NCI-H748 treated with DMSO at 0.1 percent for 48 hours (cell line): ENCODE measurements around the gene JMJD7.

Source experiments
- DNase-seq: peaks from one replicate; lab custom pipeline; 2025; lab: John Stamatoyannopoulos, UW

JMJD7 gene

DNA sequence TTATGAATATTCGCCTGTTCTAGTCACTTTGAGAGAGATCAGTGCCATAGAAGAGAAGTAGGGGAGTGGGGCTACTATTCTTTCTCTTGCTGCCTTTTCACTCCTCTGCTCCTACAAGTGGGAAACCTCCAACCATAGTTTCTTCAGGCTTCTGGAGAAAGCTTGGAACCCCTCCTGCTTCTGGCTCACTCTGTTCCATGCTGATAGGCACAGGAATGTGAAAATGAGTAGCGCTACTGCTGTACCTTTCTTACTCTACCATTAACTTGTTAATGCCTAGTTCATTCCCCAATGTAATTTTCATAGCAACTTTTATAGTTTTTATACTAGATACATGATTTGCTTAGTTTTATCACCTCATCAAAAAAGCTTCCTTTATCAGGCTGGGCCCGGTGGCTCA, 26.7 kb upstream of the JMJD7 start:
- DNase-seq: no peak

DNA sequence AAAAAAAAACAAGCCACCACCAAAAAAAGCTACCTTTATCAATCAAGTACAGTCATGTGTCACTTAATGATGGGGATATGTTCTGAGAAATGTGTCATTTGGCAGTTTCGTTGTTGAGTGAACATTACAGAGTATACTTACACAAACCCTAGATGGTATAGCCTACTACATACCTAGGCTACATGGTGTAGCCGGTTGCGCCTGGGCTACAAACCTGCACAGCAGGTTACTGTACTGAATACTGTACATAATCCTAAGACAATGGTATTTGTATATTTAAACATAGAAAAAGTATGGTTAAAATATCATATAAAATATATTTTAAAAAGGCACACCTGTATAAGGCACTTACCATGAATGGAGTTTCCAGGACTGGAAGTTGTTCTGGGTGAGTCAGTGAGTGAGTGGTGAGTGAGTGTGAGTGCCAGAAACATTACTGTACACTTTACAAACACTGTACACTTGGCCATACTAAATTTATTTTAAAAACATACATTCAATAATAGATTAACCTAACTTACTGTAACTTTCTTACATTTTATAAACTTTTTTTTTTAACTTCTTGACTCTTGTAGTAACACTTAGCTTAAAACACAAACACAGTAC, 25.9 kb upstream of the JMJD7 start:
- DNase-seq: no peak

DNA sequence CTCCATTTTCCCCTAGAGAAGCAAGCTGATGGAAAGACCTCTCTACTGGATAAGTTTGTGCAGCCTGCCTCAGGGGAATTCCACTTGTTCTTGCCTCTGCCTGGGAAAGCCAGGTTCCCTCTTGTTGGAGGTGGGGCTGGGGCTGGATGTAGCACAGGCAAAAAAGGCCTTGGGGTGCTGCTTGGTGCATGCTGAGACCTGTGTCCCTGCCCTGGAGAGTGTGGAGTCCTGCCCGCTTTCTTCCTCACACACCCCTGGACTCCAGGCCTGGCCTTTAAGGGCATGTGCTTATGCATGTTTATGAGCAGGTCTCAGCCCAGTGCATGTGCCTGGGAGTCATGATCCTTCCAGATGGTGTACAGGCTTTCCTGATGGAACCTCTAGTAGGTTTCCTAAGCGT, 23.5 kb upstream of the JMJD7 start:
- no peak for DNase-seq

DNA sequence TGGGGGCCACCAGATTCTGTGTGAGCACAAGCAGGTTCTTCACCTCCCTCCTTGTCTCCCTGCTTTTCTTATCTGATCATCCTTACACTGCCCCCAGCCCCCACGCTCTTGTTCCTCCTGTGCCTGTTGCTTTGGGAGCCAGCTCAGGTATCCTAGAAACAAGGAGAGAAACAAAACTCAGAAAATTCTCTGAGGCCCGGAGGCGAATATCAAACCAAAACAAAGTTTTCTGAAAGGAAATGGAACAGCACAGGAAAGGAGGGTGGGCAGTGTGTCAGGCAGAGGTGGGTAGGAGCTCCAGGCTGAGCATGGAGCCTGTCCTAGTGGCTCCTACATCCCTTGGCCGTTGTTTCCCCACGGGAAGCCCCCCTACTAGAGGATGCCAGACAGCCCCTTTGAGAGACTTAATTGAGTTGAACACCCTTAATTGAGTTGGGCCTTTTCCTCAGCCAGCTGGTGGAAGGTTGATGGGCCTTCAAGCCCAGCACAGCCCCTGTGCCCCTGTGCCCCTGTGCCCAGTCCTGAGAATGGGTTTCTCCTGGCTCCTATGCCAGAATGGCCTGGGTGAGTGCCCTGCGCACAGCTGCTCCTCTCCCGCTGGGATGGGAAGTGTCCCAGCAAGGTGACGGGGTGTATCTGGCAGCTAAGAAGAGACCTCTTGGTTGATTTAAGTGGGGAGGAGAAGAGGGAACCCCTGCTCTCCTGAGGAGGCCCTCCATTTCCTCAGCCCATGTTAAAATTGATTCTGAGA, 22.8 kb upstream of the JMJD7 start:
- no peak for DNase-seq

DNA sequence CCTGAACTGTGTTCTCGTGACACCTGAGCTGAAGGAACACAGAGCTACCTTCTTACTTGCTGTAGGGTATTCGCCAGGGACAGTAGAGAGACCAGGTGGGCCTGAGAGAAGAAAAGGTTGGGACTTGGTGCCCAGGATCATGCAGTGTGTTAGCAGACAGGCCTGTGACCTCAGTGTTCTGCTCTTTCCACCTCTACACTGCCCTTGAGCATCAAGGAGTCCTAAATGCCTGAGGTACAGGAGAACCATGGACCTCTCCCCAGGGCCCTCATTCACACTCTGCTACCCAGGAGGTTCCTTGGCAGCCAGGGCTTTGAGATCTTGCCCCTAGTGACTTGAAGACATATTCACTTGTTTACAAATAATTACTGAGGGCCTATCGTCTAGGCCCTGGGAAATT, 22.2 kb upstream of the JMJD7 start:
- no peak for DNase-seq

DNA sequence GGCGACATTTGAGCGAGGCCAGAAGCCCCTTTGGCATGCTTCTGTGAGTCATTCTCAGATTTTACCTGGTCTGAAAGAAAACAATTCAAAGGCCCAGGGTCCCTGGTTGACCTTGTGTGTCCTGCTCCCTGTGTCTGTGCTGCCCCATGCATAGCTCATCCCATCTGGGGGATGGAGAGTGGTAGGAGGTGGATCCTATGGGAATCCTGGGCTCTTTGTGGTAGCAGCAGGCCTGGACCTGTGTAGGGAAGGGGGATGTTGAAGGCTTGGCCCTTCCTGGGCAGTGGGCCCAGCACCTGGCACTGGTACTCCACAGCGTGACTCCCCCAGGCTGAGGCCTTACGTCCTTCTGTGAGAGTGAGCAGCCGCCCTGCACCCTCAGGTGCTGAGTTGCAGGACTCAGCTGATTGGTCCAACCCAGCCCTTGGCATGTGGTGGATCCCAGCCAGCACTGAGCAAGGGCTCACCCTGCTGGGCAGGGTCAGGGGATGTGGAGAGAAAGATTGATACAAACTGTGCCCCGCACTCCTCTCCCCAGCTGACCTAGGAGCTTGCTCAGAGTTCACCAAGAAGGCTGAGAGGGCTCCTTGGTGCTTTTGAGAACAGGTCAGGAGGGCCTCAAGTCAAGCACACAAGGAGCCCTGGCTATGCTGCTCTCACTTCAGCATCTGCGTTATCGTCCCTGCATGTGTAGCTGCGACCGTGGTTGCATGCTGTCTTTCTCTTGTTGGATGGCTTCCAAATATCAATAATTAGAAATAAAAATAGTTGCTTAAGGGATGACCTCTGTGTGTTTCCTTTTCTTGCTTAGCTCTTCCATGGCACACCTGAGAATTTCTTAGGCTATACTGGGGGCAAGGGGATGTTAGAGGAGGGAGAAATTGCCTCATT, 21.4 kb upstream of the JMJD7 start:
- DNase-seq: no peak

DNA sequence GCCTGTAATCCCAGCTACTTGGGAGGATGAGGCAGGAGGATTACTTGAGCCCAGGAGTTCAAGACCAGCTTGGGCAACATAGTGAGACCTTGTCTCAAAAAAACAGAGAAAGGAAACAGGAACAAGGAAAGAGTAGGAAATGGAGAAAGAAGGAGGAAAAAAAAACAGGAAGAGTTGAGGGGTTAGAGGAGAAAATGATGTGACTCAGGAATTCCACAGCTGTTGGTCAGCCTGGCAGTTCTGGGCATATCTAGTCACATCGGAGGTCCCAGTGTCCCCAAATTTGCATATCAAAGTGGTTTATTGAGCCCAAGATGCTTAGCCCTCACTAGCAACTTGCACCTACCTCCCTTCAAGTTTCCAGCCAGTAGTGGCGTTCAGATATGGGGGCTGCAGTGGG, 18.8 kb upstream of the JMJD7 start:
- no peak for DNase-seq

DNA sequence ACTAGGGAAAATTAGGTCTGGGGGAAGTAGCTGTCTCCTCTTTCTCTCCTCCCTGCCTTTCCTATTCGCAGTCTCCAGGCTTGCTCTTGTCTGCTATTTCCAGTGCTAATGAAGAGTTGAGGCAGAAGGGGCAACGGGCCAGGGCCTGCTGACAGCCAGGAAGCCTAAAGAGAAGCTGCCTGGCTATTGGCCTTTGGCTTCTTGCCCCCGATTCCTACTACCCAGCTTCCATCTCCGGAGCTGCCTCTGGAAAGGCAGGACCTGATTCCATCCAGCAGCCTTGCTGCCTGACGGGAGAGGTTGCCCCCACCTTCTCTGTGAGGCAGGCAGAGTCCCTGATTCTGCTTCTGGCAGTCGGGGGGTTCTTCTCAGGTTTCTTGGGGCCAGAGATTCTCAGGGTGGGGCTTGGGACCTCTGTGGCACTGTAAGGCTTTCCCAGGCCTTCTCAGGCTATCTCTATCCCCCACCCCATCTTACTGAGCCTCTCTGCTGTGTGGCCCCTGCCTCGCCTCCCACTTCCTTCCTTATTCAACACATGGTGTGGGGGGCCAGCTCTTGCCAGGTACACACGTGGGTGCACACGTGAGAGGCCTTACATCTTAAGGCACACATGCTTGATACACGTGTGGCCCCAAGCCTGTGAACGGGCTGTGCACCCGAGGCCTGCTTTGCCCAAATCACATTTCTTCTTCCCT, 18.2 kb upstream of the JMJD7 start:
- no peak for DNase-seq

DNA sequence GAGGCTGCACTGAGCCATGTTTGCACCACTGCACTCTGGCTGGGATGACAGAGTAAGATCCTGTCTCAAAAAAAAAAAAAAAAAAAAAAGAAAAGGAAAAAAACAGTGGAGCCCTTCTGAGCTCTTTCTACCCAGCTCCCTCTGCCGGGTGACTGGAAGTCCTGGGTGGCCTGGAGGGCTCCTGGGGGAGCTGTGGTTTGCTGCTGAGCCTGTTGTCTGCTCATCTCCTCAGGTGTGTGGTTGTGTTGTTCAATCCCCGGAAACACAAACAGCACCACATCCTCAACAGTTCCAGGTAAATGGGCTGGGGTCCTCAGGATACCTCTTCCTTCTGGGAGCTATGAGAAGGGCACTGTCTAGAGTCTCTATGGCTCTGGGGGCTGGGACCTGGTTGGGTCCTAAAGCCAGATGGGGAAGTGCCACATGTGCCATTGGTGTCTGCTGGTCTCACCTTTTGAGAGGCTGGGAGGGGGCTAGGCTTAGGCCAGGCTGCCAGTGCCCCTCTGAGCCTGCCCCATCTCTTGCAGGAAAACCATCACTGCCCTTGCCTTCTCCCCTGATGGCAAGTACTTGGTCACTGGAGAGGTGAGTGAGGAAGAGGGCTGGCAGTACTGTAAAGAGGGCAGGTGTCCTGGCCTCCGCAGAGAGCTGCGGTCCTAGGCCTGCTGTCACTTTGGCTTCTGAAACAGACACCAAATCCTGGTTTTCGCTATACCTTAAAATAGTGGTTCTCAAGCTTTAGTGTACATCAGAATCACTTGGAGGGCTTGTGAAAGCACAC, 17.1 kb upstream of the JMJD7 start:
- DNase-seq: no peak

DNA sequence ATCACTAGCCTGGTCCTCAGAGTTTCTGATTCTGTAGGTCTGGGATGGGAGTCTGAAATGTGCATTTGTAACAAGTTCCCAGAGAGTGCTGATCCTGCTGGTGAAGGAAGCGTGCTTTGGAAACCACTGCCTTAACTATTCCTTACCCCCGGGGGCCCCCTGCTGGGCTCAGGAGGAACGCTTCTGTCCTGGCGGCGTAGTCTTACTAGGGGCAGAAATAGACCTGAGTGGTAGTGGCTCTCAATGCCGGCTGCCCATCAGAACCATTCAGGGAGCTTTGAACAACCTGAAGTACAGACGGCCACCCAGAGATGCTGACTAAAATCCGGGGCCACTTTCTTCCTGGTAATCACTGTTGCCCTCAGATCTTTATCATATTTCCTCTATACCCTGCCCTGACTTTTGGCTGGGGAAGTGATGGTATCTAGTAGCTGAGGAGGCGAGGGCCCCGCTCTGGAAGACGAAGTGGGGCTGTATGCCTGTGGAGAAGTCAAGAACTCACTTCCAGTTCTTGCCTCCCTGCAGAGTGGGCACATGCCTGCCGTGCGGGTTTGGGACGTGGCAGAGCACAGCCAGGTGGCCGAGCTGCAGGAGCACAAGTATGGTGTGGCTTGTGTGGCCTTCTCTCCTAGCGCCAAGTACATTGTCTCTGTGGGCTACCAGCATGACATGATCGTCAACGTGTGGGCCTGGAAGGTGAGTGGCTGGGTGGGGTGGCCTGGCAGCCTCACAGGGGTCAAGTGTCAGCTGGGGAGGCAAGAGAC, 16.3 kb upstream of the JMJD7 start:
- DNase-seq: no peak

DNA sequence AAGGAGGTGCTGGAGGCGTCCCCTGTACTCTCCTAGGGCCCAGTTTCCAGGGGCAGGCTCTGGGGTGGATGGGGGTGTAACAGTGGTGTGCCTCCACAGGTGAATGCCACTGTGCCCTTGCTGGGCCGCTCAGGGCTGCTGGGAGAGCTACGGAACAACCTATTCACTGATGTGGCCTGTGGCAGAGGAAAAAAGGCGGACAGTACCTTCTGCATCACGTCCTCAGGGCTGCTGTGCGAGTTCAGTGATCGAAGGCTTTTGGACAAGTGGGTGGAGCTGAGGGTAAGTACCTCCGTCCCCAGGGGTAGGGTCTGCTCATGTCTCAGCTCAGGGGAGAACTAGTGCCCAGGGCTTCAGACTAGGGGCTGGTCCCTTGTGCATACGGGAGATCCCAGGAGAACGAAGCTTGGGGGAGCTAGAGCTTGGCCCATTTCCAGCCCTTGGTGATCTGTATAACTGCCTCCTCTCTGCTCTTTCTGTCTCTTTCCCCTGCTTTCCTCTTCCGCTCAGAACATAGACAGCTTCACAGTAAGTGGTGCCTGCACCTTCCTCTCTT, 15.0 kb upstream of the JMJD7 start:
- no peak for DNase-seq

DNA sequence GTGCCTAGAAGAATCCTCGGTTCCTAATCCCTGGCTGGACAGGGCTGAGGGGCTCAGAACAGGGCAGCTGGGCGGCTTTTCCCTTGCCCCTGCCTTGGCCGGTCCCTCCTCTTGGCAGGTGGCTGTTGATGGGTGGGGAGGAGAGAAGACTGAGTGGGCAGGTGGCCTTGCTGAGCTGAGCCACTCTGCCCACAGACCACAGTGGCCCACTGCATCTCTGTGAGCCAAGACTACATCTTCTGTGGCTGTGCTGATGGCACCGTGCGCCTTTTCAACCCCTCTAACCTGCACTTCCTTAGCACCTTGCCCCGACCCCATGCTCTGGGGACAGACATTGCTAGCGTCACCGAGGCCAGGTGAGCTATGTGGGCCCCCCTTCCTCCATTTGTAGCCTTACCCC, 14.5 kb upstream of the JMJD7 start:
- DNase-seq: no peak

DNA sequence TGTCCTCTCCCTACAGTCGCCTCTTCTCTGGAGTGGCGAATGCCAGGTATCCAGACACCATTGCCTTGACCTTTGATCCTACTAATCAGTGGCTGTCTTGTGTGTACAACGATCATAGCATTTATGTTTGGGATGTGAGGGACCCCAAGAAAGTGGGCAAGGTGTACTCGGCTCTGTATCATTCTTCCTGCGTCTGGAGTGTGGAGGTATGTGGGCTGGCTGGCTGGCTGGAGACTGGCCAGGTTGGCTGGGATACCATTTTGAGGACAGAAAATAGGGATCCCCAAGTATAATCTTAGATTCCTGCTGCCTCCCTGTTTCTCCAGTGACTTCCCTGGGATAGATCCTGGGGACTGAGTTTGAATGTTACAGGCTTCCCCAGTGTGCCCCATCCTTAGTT, 13.4 kb upstream of the JMJD7 start:
- DNase-seq: no peak

DNA sequence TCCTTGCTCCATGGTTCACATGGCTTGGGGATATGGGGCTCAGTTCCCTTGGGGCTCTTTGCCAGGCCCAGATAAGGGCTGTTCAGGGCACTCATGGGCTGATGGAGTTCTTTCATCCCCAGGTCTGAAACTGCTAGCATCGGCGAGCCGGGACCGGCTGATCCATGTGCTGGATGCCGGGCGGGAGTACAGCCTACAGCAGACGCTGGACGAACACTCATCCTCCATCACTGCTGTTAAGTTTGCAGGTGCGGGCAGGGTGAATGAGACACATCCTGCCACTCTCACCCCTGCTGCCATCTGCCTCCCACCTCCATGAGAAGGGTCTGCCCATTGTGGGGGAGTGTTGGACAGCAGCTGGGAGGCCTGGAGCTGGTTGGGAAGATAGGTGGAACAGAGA, 11.1 kb upstream of the JMJD7 start:
- DNase-seq: no peak

DNA sequence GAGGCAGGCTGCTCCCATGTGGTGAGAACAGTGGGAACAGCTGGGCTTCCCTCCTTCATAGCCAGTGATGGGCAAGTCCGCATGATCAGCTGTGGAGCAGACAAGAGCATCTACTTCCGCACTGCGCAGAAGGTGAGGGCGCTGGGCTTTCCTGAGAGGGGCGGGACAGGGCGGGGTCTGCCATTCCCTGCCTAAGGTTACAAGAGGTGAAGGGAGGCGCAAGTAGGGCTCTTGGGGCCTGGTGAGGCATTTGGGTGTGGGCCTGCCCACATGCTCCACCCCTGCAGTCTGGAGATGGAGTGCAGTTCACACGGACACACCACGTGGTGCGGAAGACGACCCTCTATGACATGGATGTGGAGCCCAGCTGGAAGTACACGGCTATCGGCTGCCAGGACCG, 10.6 kb upstream of the JMJD7 start:
- no peak for DNase-seq

DNA sequence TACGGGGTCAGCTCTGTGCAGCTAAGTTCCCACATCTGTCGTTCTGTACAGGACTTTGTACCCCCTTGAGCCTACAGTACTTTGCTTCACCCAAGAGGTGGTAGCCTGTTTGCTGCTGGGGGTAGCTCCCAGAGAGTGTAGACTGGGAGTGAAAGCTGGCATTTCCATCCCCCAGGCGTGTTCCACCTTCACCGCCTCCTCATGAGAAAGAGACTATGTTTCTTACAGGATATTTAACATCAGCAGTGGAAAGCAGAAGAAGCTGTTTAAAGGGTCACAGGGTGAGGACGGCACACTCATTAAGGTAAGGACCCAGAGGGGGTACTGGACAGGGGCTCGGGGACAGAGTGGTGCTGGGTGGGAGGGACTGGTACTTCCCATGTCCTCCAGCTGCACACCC, 10.1 kb upstream of the JMJD7 start:
- no peak for DNase-seq

DNA sequence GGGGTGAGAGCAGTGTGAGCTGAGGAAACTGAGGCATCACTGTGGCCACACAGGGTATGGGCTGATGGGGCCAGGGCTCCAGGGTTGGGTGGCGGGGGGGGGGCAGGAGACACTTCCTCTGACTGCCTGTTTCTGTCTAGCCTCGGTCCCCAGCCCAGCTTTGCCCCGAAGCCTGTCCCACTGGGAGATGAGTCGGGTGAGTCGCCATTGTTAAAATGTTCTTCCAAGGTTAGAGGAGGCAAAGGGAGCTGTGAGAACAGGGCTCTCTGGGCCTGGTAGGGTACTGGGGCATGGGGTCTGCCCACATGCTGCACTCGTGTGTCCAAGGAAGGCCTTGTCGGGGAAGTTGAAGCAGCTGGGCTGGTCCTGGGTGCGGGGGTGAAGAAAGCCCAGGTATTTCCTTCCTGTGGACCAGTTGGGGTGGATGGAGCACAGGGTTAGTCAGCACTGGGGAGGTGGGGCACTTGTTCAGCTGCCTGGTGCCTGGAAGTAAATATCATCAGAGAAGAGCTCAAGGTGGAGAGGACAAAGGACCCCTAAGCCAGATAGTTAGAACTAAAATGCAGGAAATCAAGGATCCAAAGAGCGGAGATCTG, 8.3 kb upstream of the JMJD7 start:
- DNase-seq: no peak

DNA sequence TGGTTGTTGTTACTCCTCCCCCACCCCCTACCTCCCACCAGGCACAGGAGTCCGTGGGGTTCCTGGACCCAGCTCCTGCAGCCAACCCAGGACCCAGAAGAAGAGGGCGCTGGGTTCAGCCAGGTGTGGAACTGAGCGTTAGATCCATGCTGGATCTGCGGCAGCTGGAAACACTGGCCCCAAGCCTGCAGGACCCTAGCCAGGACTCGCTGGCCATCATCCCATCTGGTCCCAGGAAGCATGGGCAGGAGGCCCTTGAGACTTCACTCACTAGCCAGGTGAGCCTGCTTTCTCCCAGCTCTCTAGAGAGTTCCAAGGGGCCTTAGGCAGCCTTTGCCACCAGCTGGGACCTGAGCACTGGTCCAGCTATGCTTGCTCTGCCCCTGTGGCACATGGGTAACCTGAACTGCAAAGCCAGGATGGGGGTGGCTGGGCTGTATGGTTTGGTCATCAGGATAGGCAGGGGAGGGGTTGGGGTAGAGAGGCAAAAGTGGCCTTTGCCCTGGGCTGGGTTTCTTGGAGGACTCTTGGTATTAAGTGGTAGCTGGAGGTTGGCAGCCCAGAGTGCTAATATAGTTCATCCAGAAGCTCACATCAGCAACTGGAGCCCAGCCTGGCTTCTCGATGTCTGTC, 7.0 kb upstream of the JMJD7 start:
- no peak for DNase-seq

DNA sequence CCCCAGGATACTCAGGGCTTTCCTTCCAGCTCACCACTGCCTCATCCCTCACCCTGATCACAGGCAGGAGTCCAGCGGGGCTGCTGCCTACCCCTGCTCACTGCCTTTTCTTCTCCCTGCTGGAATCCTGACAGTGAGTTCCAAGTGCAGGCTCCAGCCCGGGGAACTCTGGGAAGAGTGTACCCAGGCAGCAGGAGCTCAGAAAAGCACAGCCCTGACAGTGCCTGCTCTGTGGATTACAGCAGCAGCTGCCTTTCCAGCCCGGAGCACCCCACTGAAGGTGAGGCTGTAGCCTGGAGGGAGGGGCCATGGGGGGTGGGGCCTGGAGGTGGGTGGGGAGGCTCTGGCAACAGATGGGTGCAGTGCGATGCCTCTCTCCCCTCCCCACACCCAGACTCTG, 6.1 kb upstream of the JMJD7 start:
- DNase-seq: no peak

DNA sequence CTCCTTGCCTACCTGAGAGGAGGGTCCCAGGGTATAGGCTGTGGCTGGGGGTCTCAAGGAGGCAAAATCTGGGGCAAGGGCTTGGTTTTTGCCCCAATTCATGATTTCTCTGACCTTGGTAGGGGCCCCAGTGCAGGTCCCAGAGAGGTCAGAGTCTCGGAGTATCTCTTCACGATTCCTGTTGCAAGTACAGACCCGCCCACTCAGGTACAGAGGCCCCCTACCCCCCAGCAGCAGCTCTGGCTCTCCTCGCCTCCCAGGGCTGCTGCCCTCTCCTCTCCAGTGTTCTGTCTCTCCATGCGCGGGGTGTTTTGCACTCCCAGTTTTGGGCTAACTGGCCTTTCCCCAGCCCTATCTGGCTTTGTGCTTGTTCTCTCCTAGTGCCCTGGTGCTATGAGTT, 5.4 kb upstream of the JMJD7 start:
- no peak for DNase-seq
